K562 (cell line): ENCODE results near the gene CLSTN2.

Experiments used
- CHD1 ChIP-seq: fragments of 200-600 bp; sonication (generic); IDR thresholded peaks from one replicate; pipeline ENCODE4 v1.6.1; 2012; ENCODE audit warnings: mild to moderate bottlenecking, moderate library complexity, low read length, inconsistent platforms
- CTCF ChIP-seq, 3 experiments: IDR thresholded peaks in 2 of 3; conservative IDR thresholded peaks in 1 of 3; 2 replicates each; pipeline ENCODE4 v1.5.1; 2011 to 2012; ENCODE audit warnings: low read length in 3 of 3, mild to moderate bottlenecking in 3 of 3, control low read depth in 2 of 3, improper control_type of control experiment in 1 of 3, inconsistent platforms in 1 of 3, low read depth in 1 of 3, mixed read lengths in 1 of 3, moderate library complexity in 1 of 3; ENCODE audit not compliant: insufficient read depth in 2 of 3
- HEY1 ChIP-seq: fragments of 250-450 bp; sonication (Bioruptor Pico); IDR thresholded peaks from 2 replicates; pipeline ENCODE4 v1.5.0; 2020; ENCODE audit warnings: mild to moderate bottlenecking, moderate library complexity, borderline replicate concordance
- PKNOX1 ChIP-seq: fragments of 450-650 bp; IDR thresholded peaks from 2 replicates; pipeline ENCODE4 v1.6.1; 2016
- RBM14 ChIP-seq: fragments of 200-400 bp; formaldehyde crosslinking; IDR thresholded peaks from 2 replicates; pipeline ENCODE4 v1.6.1; 2018; ENCODE audit warnings: low read depth, mild to moderate bottlenecking, low read length, moderate library complexity, borderline replicate concordance; ENCODE audit not compliant: insufficient read depth
- VEZF1 ChIP-seq: fragments of 200-800 bp; sonication (Bioruptor generic); IDR thresholded peaks from 2 replicates; pipeline ENCODE4 v1.6.1; 2017; ENCODE audit warnings: missing genetic modification characterization, missing compliant biosample characterization
- ZNF274 ChIP-seq: IDR thresholded peaks from 2 replicates; pipeline ENCODE4 v1.6.1; 2011; ENCODE audit warnings: low read depth, mild to moderate bottlenecking, low read length, moderate library complexity, borderline replicate concordance

GRCh38 chr3:140363801-140364200 lies 428.8 kb downstream of the CLSTN2 start:
- TF ChIP-seq PKNOX1 (no peak), CHD1 (no peak), ZNF274 (no peak), CTCF (IDR thresholded peaks at IDR 0.05 in 2 of 3, conservative IDR thresholded peaks at IDR 0.05 in 1 of 3; ENCODE audit: insufficient read depth in 2 of 3, low read depth in 1 of 3, low read length in 3 of 3) (no peak), HEY1 (CRISPR knock-in tag) (no peak), RBM14 (no peak), VEZF1 (CRISPR knock-in tag) (no peak)
